Psoas muscle (tissue), 8 donors: ENCODE data around the gene DOK3. TPM values are rescaled to one million over a fixed set of nuclear protein-coding genes. Genes with fewer than 3 reads are reported as not detected.

Experiments used
- ATAC-seq, 4 donors: fragments of 200-7000 bp; cut with Tn5 transposase; one replicate each; pipeline ENCODE4 v1.9.1; 2020; ENCODE audit warnings: moderate library complexity in 3 of 4, mild to moderate bottlenecking in 2 of 4
- DNase-seq, 2 donors: peaks; one replicate each; pipeline ENCODE4 v3.0.0-alpha.2; 2020
- H3K27ac ChIP-seq: fragments of 200-600 bp; one replicate; pipeline ENCODE4 v1.8.0; 2022
- H3K27me3 ChIP-seq, 3 donors: fragments of 200-600 bp in 1 of 3; one replicate each; pipeline versions ENCODE4 v1.6.1 to v1.8.0; 2013 to 2022; ENCODE audit warnings: low read length in 2 of 3, mild to moderate bottlenecking in 2 of 3, moderate library complexity in 1 of 3; ENCODE audit not compliant: insufficient read depth in 3 of 3
- H3K36me3 ChIP-seq, 2 donors: fragments of 200-600 bp in 1 of 2; one replicate each; pipeline versions ENCODE4 v1.6.1 to v1.8.0; 2013 to 2022; ENCODE audit warnings: low read depth in 1 of 2, mild to moderate bottlenecking in 1 of 2, moderate library complexity in 1 of 2; ENCODE audit not compliant: insufficient read depth in 1 of 2
- H3K4me1 ChIP-seq: fragments of 200-600 bp; one replicate; pipeline ENCODE4 v1.8.0; 2022
- H3K4me3 ChIP-seq: fragments of 200-600 bp; one replicate; pipeline ENCODE4 v1.8.0; 2022; ENCODE audit warnings: mild to moderate bottlenecking
- H3K9me3 ChIP-seq: fragments of 200-600 bp; one replicate; pipeline ENCODE4 v1.8.0; 2022
- WGBS, 3 donors: extraction: QIAGEN DNeasy Blood & Tissue Kit; methylation state at CpG; one replicate each; pipeline versions ENCODE4 v1.1.6 to v1.1.7; 2013; 5-methylcytosine and 5-hydroxymethylcytosine counted together
- intact Hi-C, 2 donors: fragments of 100-400 bp; cut with DNase I; formaldehyde crosslinking; loops; one replicate each; pipeline versions ENCODE4 v1.11.0 to v1.14.2; 2022
- polyA plus RNA-seq, 3 donors: library from polyadenylated mRNA; stranded (reverse); fragments of 200-250 nt; gene quantifications; one replicate each; pipeline ENCODE4 v1.2.3, GENCODE V29; 2013
- total RNA-seq, 4 donors: library from RNA; stranded (reverse); fragmentation: NEBNext Ultra II Directional in 2 of 4; extraction: Animal tissue kit (Norgen Biotek cat#: 25700) in 2 of 4; gene quantifications; one replicate each; pipeline versions ENCODE4 v1.2.1 to v1.2.4, GENCODE V29; 2021 to 2023
- TF ChIP-seq, protein P1 (sequence below): fragments of 200-600 bp; IDR thresholded peaks from one replicate; pipeline ENCODE4 v1.8.0; 2022; ENCODE audit warnings: antibody characterized with exemption
- donor health status: healthy with polysubstance abuse.
- donor health status: DM: no; HTN: no; CAD: no; lungs with moderate emphysema.
- donor health status: Bipolar disorder and iron deficiency.
- donor health status: healthy.
- donor health status: DM: yes; HTN: yes; CAD: no.
- donor health status: DM: no; HTN: no; CAD: no.
- donor health status: DM: no; HTN: no; CAD: no.
- donor health status: DM: yes; HTN: yes; CAD: no.

The DOK3 gene
- total and polyA plus RNA-seq, 7 donors: 0.44 to 5.4 (median 3.3) TPM

DNA sequence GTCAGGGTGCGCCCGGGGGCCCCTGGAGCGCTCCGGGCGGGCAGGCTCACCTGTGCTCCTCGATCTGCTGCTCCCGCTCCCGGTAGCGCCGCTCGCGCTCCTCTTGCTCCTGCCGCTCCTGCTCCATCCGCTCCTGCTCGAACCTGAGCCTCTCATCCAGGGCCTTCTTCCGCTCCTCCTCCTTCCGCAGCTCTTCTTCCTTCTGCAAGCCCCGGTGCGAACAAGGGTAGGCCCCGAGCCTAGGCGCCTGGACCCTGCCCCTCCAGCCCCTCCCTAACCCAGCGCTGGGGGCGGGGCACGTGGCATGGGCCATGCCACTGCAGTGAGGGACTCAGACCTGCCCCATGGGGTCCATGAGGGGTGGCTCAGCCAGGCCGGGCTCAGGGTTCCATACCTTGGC is 42.8 kb downstream of the DOK3 start:
- H3K27ac ChIP-seq: no peak overlapping the region
- ATAC-seq: no peak
- TF ChIP-seq, protein P1, sequence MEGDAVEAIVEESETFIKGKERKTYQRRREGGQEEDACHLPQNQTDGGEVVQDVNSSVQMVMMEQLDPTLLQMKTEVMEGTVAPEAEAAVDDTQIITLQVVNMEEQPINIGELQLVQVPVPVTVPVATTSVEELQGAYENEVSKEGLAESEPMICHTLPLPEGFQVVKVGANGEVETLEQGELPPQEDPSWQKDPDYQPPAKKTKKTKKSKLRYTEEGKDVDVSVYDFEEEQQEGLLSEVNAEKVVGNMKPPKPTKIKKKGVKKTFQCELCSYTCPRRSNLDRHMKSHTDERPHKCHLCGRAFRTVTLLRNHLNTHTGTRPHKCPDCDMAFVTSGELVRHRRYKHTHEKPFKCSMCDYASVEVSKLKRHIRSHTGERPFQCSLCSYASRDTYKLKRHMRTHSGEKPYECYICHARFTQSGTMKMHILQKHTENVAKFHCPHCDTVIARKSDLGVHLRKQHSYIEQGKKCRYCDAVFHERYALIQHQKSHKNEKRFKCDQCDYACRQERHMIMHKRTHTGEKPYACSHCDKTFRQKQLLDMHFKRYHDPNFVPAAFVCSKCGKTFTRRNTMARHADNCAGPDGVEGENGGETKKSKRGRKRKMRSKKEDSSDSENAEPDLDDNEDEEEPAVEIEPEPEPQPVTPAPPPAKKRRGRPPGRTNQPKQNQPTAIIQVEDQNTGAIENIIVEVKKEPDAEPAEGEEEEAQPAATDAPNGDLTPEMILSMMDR: no peak
- 89 to 94% (median 89%) methylated on average over 23 to 25 of the region's 25 CpGs for WGBS, 3 donors
- intact Hi-C loops: no loop called here
- no peaks in the 10 kb centered on the region for H3K4me1 ChIP-seq
- H3K36me3 ChIP-seq: peaks cover 0 to 19% of the 10 kb centered on the region in 2 donors
- no peak for DNase-seq
- no peaks in the 10 kb centered on the region for H3K9me3 ChIP-seq
- H3K4me3 ChIP-seq: no peak overlapping the region
- no peaks in the 10 kb centered on the region for H3K27me3 ChIP-seq

DNA sequence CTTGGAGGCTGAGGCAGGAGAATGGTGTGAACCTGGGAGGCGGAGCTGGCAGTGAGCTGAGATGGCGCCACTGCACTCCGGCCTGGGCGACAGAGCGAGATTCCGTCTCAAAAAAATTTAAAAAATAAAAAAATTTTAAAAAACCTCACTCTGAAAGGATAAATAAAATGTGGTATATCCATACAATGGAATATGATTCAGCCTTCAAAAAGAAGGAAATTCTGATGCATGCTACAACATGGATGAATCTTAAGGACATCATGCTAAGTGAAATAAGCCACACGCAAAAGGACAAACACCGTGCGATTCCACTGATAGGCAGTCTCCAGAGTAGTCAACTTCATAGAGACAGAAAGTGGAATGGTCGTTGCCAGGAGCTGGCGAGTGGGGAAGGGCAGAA is 44.6 kb downstream of the DOK3 start:
- DNase-seq: no peak
- 93 to 99% (median 99%) methylated on average over 11 of the region's 11 CpGs for WGBS, 3 donors
- TF ChIP-seq, protein P1: no peak
- Histone ChIP-seq H3K27ac (no peak overlapping the region), H3K36me3 (peaks cover 0 to 19% of the 10 kb centered on the region in 2 donors), H3K27me3 (no peaks in the 10 kb centered on the region), H3K4me1 (no peaks in the 10 kb centered on the region), H3K4me3 (no peak overlapping the region), H3K9me3 (no peaks in the 10 kb centered on the region)
- no peak for ATAC-seq
- intact Hi-C loops: no loop called here

DNA sequence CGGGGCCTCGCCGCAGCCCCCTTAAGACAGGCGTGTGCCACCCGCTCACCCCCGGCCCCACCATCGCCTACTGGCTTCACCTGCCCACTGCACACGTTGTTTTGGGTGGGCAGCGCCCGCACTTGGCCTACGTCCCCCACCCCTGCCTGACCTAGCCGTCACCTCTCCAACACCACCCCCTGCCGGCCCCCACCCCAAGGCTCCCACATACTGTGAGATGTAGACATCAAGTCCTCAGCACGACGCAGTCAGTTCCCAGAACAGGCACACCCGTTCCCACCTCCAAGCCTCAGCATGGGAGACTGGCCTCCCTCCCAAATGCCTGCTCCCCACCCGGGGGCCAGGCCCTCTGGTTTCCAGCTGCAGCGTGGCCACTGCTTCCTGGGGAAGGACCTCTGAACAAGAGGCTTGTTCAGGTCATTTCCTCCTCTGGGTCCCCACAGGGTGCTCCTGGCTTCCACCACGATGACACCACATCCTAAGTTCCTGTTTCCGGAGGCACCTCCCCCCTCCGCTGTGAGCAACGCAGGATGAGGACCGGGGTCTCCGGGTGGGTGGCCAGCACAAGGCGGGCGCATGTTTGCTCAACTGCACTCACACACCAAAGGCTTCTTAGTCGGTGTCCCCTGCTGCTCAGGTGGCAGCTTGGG is 47.5 kb downstream of the DOK3 start:
- Histone ChIP-seq H3K27me3 (no peaks in the 10 kb centered on the region), H3K27ac (peak overlapping the region; percentile 32), H3K4me1 (peaks cover 3% of the 10 kb centered on the region), H3K4me3 (peak overlapping the region; percentile 28), H3K9me3 (no peaks in the 10 kb centered on the region), H3K36me3 (peaks cover 0 to 23% of the 10 kb centered on the region in 2 donors)
- ATAC-seq: peak in 2 of 4 donors; percentile 21 to 24
- intact Hi-C loops: no loop called here
- peak in 1 of 2 donors; percentile 74 for DNase-seq
- WGBS, 3 donors: 73 to 76% (median 75%) methylated on average over 27 of the region's 27 CpGs
- TF ChIP-seq, protein P1: no peak

DNA sequence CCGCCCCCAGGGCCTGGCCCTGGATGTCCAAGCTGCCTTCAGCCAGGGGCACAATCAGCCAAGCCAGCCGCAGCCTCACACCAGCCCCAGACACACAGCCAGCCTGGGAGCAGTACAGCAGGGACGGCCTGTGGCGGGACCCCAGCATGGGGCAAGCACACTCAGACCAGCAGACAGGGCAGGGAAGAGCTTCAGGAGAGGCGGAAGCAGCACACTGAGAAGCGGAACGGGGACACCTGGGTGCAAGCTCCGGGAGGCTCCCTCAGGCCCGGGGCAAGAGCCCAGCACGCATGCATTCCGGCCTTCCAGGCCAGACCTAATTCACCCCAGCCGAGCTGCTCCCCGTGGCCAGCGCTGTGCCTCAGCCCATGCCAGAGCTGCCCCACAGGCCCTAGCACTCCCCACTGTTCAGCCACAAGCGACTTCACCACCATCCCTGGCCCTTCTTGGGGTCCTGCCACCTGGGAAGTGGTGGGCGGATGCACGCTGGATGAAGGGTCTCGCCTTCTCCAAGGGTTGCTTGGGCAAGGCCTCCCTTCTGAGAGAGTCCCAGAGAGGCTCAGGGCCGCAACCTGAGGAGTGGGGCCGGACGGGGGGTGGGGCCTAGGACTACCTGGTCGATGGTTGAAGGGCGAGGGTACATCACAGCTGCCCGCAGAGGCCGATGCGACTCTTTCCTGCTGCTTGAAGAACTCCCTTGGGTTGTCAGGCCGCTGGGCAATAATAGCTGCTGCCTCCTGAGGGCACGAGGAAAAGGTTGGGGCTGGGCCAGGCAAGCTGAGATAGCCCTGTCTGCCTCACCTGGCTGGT is 49.6 kb downstream of the DOK3 start:
- no peak overlapping the region for H3K27ac ChIP-seq
- peaks cover 0 to 5% of the 10 kb centered on the region in 2 donors for H3K36me3 ChIP-seq
- TF ChIP-seq, protein P1: no peak
- H3K4me3 ChIP-seq: no peak overlapping the region
- peaks cover 11% of the 10 kb centered on the region for H3K4me1 ChIP-seq
- DNase-seq (peak in 1 of 2 donors; percentile 55), ATAC-seq (no peak)
- WGBS, 3 donors: 92 to 96% (median 92%) methylated on average over 24 to 28 of the region's 28 CpGs
- no peaks in the 10 kb centered on the region for H3K27me3 ChIP-seq
- intact Hi-C loops: loop anchor here in 1 of 2 donors (10.0 kb wide), 1 partner anchor 145 kb away; the partner anchor contains the start of gene MXD3
- no peaks in the 10 kb centered on the region for H3K9me3 ChIP-seq
